Nephron (organoid): ENCODE results near the gene PON1.

Experiments
- H3K27ac Mint-ChIP-seq, 3 experiments: 2 replicates each; pipeline ENCODE4 v1.8.0; 2020; ENCODE audit warnings: mixed read lengths in 3 of 3, mild to moderate bottlenecking in 2 of 3, moderate library complexity in 1 of 3
- H3K27me3 Mint-ChIP-seq: 2 replicates; pipeline ENCODE4 v1.8.0; 2021; ENCODE audit warnings: low read depth, mild to moderate bottlenecking, moderate library complexity, mixed read lengths
- H3K36me3 Mint-ChIP-seq: 2 replicates; pipeline ENCODE4 v1.8.0; 2020; ENCODE audit warnings: low read depth, mixed read lengths
- H3K4me1 Mint-ChIP-seq: 2 replicates; pipeline ENCODE4 v1.8.0; 2020; ENCODE audit warnings: mixed read lengths
- H3K4me3 Mint-ChIP-seq, 3 experiments: 2 replicates each; pipeline ENCODE4 v1.8.0; 2020; ENCODE audit warnings: mild to moderate bottlenecking in 3 of 3, mixed read lengths in 3 of 3, moderate library complexity in 2 of 3
- H3K9me3 Mint-ChIP-seq: 2 replicates; pipeline ENCODE4 v1.8.0; 2020; ENCODE audit warnings: mixed read lengths
- CTCF ChIP-seq, 3 experiments: fragments of 200-600 bp; sonication (generic); IDR thresholded peaks; one replicate each; pipeline ENCODE4 v1.5.0; 2021; ENCODE audit warnings: antibody characterized with exemption in 3 of 3; ENCODE audit not compliant: unreplicated experiment in 3 of 3

PON1 gene

GRCh38 chr7:95330961-95331337, 6.6 kb upstream of the PON1 start:
- Mint-ChIP-seq H3K27me3 (peaks cover 7% of the 10 kb centered on the region), H3K4me3 (no peak overlapping the region), H3K9me3 (peaks cover 7% of the 10 kb centered on the region), H3K4me1 (peaks cover 5% of the 10 kb centered on the region), H3K36me3 (no peaks in the 10 kb centered on the region), H3K27ac (no peak overlapping the region)
- TF ChIP-seq CTCF (IDR thresholded peaks at IDR 0.05; ENCODE audit: unreplicated experiment in 3 of 3) = no peak

GRCh38 chr7:95330204-95330960, 6.0 kb upstream of the PON1 start:
- no peaks in the 10 kb centered on the region for H3K36me3 Mint-ChIP-seq
- H3K4me3 Mint-ChIP-seq = no peak overlapping the region
- H3K27ac Mint-ChIP-seq = no peak overlapping the region
- H3K27me3 Mint-ChIP-seq = peaks cover 9% of the 10 kb centered on the region
- TF ChIP-seq CTCF (IDR thresholded peaks at IDR 0.05; ENCODE audit: unreplicated experiment in 3 of 3) = no peak
- H3K9me3 Mint-ChIP-seq = peaks cover 7% of the 10 kb centered on the region
- peaks cover 5% of the 10 kb centered on the region for H3K4me1 Mint-ChIP-seq

- Mint-ChIP-seq H3K36me3 (no peaks in the 10 kb centered on the region), H3K27ac (no peak overlapping the region), H3K9me3 (peaks cover 7% of the 10 kb centered on the region), H3K27me3 (peaks cover 16% of the 10 kb centered on the region), H3K4me3 (no peak overlapping the region), H3K4me1 (peaks cover 5% of the 10 kb centered on the region)
- no peak for TF ChIP-seq CTCF (IDR thresholded peaks at IDR 0.05; ENCODE audit: unreplicated experiment in 3 of 3)
Observed at GRCh38 chr7:95327356-95327755, 3.0 kb upstream of the PON1 start.

- TF ChIP-seq CTCF (IDR thresholded peaks at IDR 0.05; ENCODE audit: unreplicated experiment in 3 of 3) = no peak
- Mint-ChIP-seq H3K4me1 (no peaks in the 10 kb centered on the region), H3K27me3 (peaks cover 16% of the 10 kb centered on the region), H3K36me3 (no peaks in the 10 kb centered on the region), H3K4me3 (no peak overlapping the region), H3K9me3 (peaks cover 7% of the 10 kb centered on the region), H3K27ac (no peak overlapping the region)
Observed at GRCh38 chr7:95323410-95324129, 762 bp downstream of the PON1 start.

- Mint-ChIP-seq H3K4me3 (no peak overlapping the region), H3K36me3 (no peaks in the 10 kb centered on the region), H3K4me1 (no peaks in the 10 kb centered on the region), H3K27me3 (peaks cover 15% of the 10 kb centered on the region), H3K27ac (no peak overlapping the region), H3K9me3 (peaks cover 7% of the 10 kb centered on the region)
- TF ChIP-seq CTCF (IDR thresholded peaks at IDR 0.05; ENCODE audit: unreplicated experiment in 3 of 3) = no peak
Observed at GRCh38 chr7:95322854-95323253, 1.5 kb downstream of the PON1 start.
